ENCODE data around the gene KCNJ12.

- TF ChIP-seq POLR2A (IDR thresholded peaks at IDR 0.05; ENCODE audit: low read length) (no peak), GATA1 (IDR thresholded peaks at IDR 0.05; ENCODE audit: low read depth, low read length) (no peak)
Measured at GRCh38 chr17:21464611-21465021, 88.5 kb downstream of the KCNJ12 start.
